Endothelial cell of umbilical vein (primary cell): ENCODE results near the gene GPR107. TPM values are rescaled to one million over a fixed set of nuclear protein-coding genes. Genes with fewer than 3 reads are reported as not detected.
A peak's percentile ranks its signal among the peaks of the same experiment; 100 is the strongest.

Source experiments
- BruUV-seq: library from RNA; stranded (reverse); fragments of 400-500 nt; replicated peaks from 2 replicates; lab custom pipeline; 2021; lab: Mats Ljungman, UMichigan
- CTCF ChIA-PET: fragments of 300-600, 350-600 bp; sonication (Branson Sonifier 250); formaldehyde crosslinking; loops from one replicate; lab custom pipeline; 2021; ENCODE audit warnings: antibody characterized with exemption, inconsistent platforms; lab: Charles Lee
- POLR2A ChIA-PET: fragments of 300-600, 350-600 bp; sonication (Branson Sonifier 250); formaldehyde crosslinking; loops from one replicate; lab custom pipeline; 2021; ENCODE audit warnings: antibody characterized with exemption, inconsistent platforms; lab: Charles Lee
- DNase-seq: peaks from one replicate; pipeline ENCODE4 v3.0.0-alpha.2; 2011; ENCODE audit warnings: low read depth, low spot score
- FAIRE-seq: peaks from 2 replicates; lab custom pipeline; 2011; peaks lifted over from hg19 to GRCh38; lab: Jason Lieb, UNC
- H2AFZ ChIP-seq: 2 replicates; pipeline ENCODE4 v1.6.0; 2012; ENCODE audit warnings: low read depth, low read length, control low read depth, inconsistent platforms
- H3K27ac ChIP-seq: 2 replicates; pipeline ENCODE4 v1.5.1; 2011; ENCODE audit warnings: low read depth, mild to moderate bottlenecking, control low read depth, low read length, moderate library complexity; ENCODE audit not compliant: insufficient read depth
- H3K27me3 ChIP-seq, 2 experiments: 2 replicates each; pipeline versions ENCODE4 v1.6.0 to v1.6.1; 2011; ENCODE audit warnings: low read length in 2 of 2, mixed read lengths in 1 of 2; ENCODE audit not compliant: control insufficient read depth in 2 of 2, insufficient read depth in 2 of 2
- H3K36me3 ChIP-seq, 2 experiments: 2 replicates in 1 of 2; 3 replicates in 1 of 2; pipeline ENCODE4 v1.5.1; 2011; ENCODE audit warnings: low read length in 2 of 2, mild to moderate bottlenecking in 1 of 2, moderate library complexity in 1 of 2; ENCODE audit not compliant: control insufficient read depth in 2 of 2, insufficient read depth in 2 of 2; ENCODE audit errors: extremely low read depth in 1 of 2
- H3K4me1 ChIP-seq: 3 replicates; pipeline ENCODE4 v1.5.1; 2011; ENCODE audit warnings: mild to moderate bottlenecking, low read length; ENCODE audit not compliant: control insufficient read depth, insufficient read depth; ENCODE audit errors: extremely low read depth
- H3K4me2 ChIP-seq: 2 replicates; pipeline ENCODE4 v1.6.1; 2011; ENCODE audit warnings: low read length, control low read depth, mixed read lengths; ENCODE audit not compliant: insufficient read depth
- H3K4me3 ChIP-seq, 3 experiments: fragments of 200-600 bp in 1 of 3; sonication (generic), shearing (Covaris generic) in 1 of 3; replicated peaks in 1 of 3; 2 replicates each; pipeline ENCODE4 v1.5.1; 2011 to 2016; ENCODE audit warnings: control low read depth in 3 of 3, low read length in 3 of 3, mild to moderate bottlenecking in 2 of 3, inconsistent platforms in 1 of 3, low read depth in 1 of 3, moderate library complexity in 1 of 3; ENCODE audit not compliant: insufficient read depth in 1 of 3
- H3K79me2 ChIP-seq: 2 replicates; pipeline ENCODE4 v1.6.0; 2012; ENCODE audit warnings: low read length, inconsistent platforms; ENCODE audit not compliant: control insufficient read depth, insufficient read depth
- H3K9ac ChIP-seq: replicated peaks from 2 replicates; pipeline ENCODE3; 2011; ENCODE audit warnings: low read length, control low read depth; ENCODE audit not compliant: insufficient read depth; ENCODE audit errors: extremely low read depth
- H3K9me1 ChIP-seq: replicated peaks from 3 replicates; pipeline ENCODE4 v1.6.0; 2011; ENCODE audit warnings: mild to moderate bottlenecking, low read length; ENCODE audit not compliant: control insufficient read depth, insufficient read depth; ENCODE audit errors: extremely low read depth
- H3K9me3 ChIP-seq: replicated peaks from 2 replicates; pipeline ENCODE4 v1.5.1; 2012; ENCODE audit warnings: low read length, inconsistent platforms; ENCODE audit not compliant: control insufficient read depth, insufficient read depth
- H4K20me1 ChIP-seq: replicated peaks from 2 replicates; pipeline ENCODE3; 2011; ENCODE audit warnings: mild to moderate bottlenecking, low read length; ENCODE audit not compliant: control insufficient read depth, insufficient read depth; ENCODE audit errors: extremely low read depth
- CTCF ChIP-seq, 2 donors: IDR thresholded peaks; 1 replicate in 1 of 2; 2 replicates in 1 of 2; pipeline ENCODE4 v1.5.1; 2011; ENCODE audit warnings: low read length in 2 of 2, mild to moderate bottlenecking in 2 of 2, moderate library complexity in 2 of 2, control low read depth in 1 of 2, inconsistent platforms in 1 of 2, low read depth in 1 of 2; ENCODE audit not compliant: insufficient read depth in 1 of 2; ENCODE audit errors: extremely low read depth in 1 of 2
- EZH2 ChIP-seq: IDR thresholded peaks from 2 replicates; pipeline ENCODE4 v1.6.1; 2012; ENCODE audit warnings: borderline replicate concordance, low read depth, mild to moderate bottlenecking, moderate library complexity, low read length, inconsistent platforms; ENCODE audit not compliant: severe bottlenecking
- FOS ChIP-seq: IDR thresholded peaks from 2 replicates; pipeline ENCODE4 v1.6.1; 2011; ENCODE audit warnings: mild to moderate bottlenecking, low read length, moderate library complexity, borderline replicate concordance; ENCODE audit not compliant: insufficient read depth
- GATA2 ChIP-seq: IDR thresholded peaks from 2 replicates; pipeline ENCODE4 v1.7.0; 2011; ENCODE audit warnings: low read depth, mild to moderate bottlenecking, moderate library complexity, mixed read lengths, low read length; ENCODE audit not compliant: insufficient read length, insufficient read depth
- JUN ChIP-seq: IDR thresholded peaks from 2 replicates; pipeline ENCODE4 v1.6.1; 2011; ENCODE audit warnings: borderline replicate concordance, low read depth; ENCODE audit not compliant: insufficient read length, insufficient read depth
- MYC ChIP-seq: IDR thresholded peaks from one replicate; pipeline ENCODE4 v1.6.1; 2011; ENCODE audit warnings: mild to moderate bottlenecking, low read depth, low read length
- POLR2A ChIP-seq: IDR thresholded peaks from 2 replicates; pipeline ENCODE4 v1.6.1; 2012; ENCODE audit warnings: low read depth, mild to moderate bottlenecking, control low read depth, low read length
- POLR2AphosphoS5 ChIP-seq: IDR thresholded peaks from 2 replicates; pipeline ENCODE4 v1.6.1; 2012; ENCODE audit warnings: low read depth, mild to moderate bottlenecking, control low read depth, low read length, moderate library complexity; ENCODE audit not compliant: insufficient read depth
- dilution Hi-C: fragments of 300-500 bp; cut with MboI; formaldehyde crosslinking; loops from one replicate; pipeline ENCODE4 v1.15.0; 2019; ENCODE audit warnings: low sequenced_read_pairs; ENCODE audit not compliant: extremely low pct_ligation_motif_present
- intact Hi-C: fragments of 100-400 bp; cut with micrococcal nuclease; formaldehyde crosslinking; loops from one replicate; pipeline ENCODE4 v1.10.0; 2022
- polyA plus RNA-seq, 4 experiments: library from polyadenylated mRNA; depleted of rRNA in 3 of 4; stranded (reverse) in 3 of 4; unstranded in 1 of 4; fragments of >200 nt; gene quantifications; 2 replicates each; pipeline versions ENCODE4 v1.2.1 to v1.2.3, GENCODE V29; 2011 to 2012; ENCODE audit warnings: missing spikeins in 1 of 4
- total RNA-seq: library from RNA; stranded (reverse); gene quantifications from 2 replicates; pipeline ENCODE4 v1.2.3, GENCODE V29; 2021
- TF ChIP-seq, protein P1 (sequence below): IDR thresholded peaks from 2 replicates; pipeline ENCODE4 v1.6.1; 2011; ENCODE audit not compliant: insufficient read depth, insufficient read length

Gene GPR107
- total and polyA plus RNA-seq, 2 donors (not counting 3 experiments of a cell fraction or from before 2014, with no cell fraction given): 27.2 to 38.9 TPM

- H4K20me1 ChIP-seq: peaks cover 3% of the 10 kb centered on the region
- ChIA-PET POLR2A (interaction anchor here (0.9 to 1.6 kb wide), 2 partner anchors 33 to 207 kb away, joined by 3 to 5 read pairs; no protein-coding TSS in a partner anchor), CTCF (interaction anchor here (1.1 to 1.4 kb wide), 4 partner anchors 11 to 157 kb away, joined by 3 to 4 read pairs (median 4); no protein-coding TSS in a partner anchor)
- no peaks in the 10 kb centered on the region for H3K36me3 ChIP-seq
- no peaks in the 10 kb centered on the region for H3K9me1 ChIP-seq
- peaks cover 30% of the 10 kb centered on the region for H3K4me1 ChIP-seq
- H2AFZ ChIP-seq: peak overlapping the region; percentile 49
- peak overlapping the region; percentile 68 to 92 (median 81) for H3K4me3 ChIP-seq
- peaks cover 16% of the 10 kb centered on the region for H3K79me2 ChIP-seq
- FAIRE-seq (no peak), DNase-seq (peak; percentile 36)
- dilution Hi-C loops: no loop called here
- peak overlapping the region; percentile 75 for H3K9ac ChIP-seq
- intact Hi-C loops: loop anchor here (2.0 to 5.0 kb wide), 4 partner anchors 33 to 207 kb away; partner anchors contain the start of genes C9orf78 and USP20
- TF ChIP-seq, protein P1, sequence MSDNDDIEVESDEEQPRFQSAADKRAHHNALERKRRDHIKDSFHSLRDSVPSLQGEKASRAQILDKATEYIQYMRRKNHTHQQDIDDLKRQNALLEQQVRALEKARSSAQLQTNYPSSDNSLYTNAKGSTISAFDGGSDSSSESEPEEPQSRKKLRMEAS: no peak
- no peak for TF ChIP-seq GATA2
- TF ChIP-seq EZH2: no peak
- TF ChIP-seq CTCF (IDR thresholded peaks at IDR 0.05; ENCODE audit: extremely low read depth in 1 of 2, insufficient read depth in 1 of 2, low read depth in 1 of 2, low read length in 2 of 2): no peak
- TF ChIP-seq POLR2AphosphoS5: no peak
- TF ChIP-seq JUN: no peak
- TF ChIP-seq FOS: no peak
- TF ChIP-seq POLR2A: no peak
- TF ChIP-seq MYC: no peak
- H3K27me3 ChIP-seq: no peaks in the 10 kb centered on the region
- H3K9me3 ChIP-seq: no peaks in the 10 kb centered on the region
- BruUV-seq: no TSS peak
- peak overlapping the region; percentile 12 for H3K27ac ChIP-seq
- peak overlapping the region; percentile 84 for H3K4me2 ChIP-seq
Observed at GRCh38 chr9:130041648-130042405, 11.9 kb upstream of the GPR107 start.
